Measurements from ENCODE around the gene TNNC1. TPM values are rescaled to one million over a fixed set of nuclear protein-coding genes. Genes with fewer than 3 reads are reported as not detected.

TNNC1 gene
- total RNA-seq, 1 experiment from 2014 or later, result 26.5 TPM

DNA sequence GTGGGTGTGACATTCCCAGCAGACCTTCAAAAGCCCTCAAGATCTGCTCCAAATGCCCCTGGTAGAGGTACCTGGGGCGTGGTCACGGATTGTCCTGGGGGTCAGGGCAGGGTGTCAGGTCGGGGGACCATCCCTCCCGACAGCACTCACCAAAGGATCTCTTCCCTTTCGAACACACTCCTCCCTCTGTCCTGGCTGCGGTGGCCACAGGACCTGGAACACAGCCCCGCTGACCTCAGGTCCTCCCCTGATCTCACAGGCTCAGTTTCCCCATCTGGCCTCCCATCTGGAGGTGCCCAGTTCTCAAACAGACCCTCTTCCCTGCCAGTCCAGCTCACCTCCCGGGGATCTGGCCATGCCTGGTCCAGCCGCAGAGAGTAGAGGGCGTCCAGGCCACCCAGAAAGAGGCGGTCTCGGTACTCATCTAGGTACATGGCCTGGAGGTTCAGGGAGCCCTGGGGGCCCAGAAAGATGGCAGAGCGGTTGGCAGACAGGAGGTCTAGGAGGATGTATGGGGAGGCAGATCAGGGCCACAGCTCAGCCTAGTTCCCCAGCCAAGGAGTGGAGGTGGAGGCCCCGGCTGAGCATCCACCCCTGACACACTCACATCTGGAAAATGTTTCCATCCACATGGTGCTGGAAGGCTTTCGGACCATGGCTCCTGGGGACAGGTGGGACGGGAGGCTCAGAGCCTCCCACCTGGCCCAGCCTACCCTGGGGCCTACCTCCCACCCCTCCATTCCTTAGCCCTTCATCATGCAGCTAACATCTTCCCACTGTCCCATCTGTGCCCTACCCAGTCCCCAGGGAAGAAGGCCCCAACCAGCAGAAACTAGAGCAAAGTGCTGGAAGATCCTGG lies 11.2 kb downstream of the TNNC1 start:
- H3K36me3 Mint-ChIP-seq (ENCODE audit: insufficient read depth, unreplicated experiment), result no peaks in the 10 kb centered on the region
- no peak overlapping the region for H3K4me3 Mint-ChIP-seq (ENCODE audit: low read depth, unreplicated experiment)
- no TSS peak for BruUV-seq (replicated peaks)
- H3K9me3 Mint-ChIP-seq (ENCODE audit: low read depth, unreplicated experiment), result no peaks in the 10 kb centered on the region
- CTCF ChIA-PET, result interaction anchor here (0.6 kb wide), 1 partner anchor 401 kb away, joined by 5 read pairs; no protein-coding TSS in a partner anchor
- no peak for DNase-seq
- no peaks in the 10 kb centered on the region for H3K4me1 Mint-ChIP-seq (ENCODE audit: low read depth, unreplicated experiment)
- no peak for TF ChIP-seq CTCF (IDR thresholded peaks at IDR 0.05; ENCODE audit: unreplicated experiment)
- intact Hi-C loops (cut with micrococcal nuclease; ENCODE audit: unreplicated experiment), result no loop called here
- H3K27me3 Mint-ChIP-seq (ENCODE audit: unreplicated experiment), result no peaks in the 10 kb centered on the region
- H3K27ac Mint-ChIP-seq (ENCODE audit: unreplicated experiment), result no peak overlapping the region

GRCh38 chr3:52441772-52442332 lies 12.0 kb downstream of the TNNC1 start:
- Mint-ChIP-seq H3K27me3 (ENCODE audit: unreplicated experiment) (no peaks in the 10 kb centered on the region), H3K36me3 (ENCODE audit: insufficient read depth, unreplicated experiment) (no peaks in the 10 kb centered on the region), H3K4me3 (ENCODE audit: low read depth, unreplicated experiment) (no peak overlapping the region), H3K4me1 (ENCODE audit: low read depth, unreplicated experiment) (no peaks in the 10 kb centered on the region), H3K27ac (ENCODE audit: unreplicated experiment) (no peak overlapping the region), H3K9me3 (ENCODE audit: low read depth, unreplicated experiment) (no peaks in the 10 kb centered on the region)
- intact Hi-C loops (cut with micrococcal nuclease; ENCODE audit: unreplicated experiment), result no loop called here
- CTCF ChIA-PET, result interaction anchor here (0.6 kb wide), 1 partner anchor 402 kb away, joined by 5 read pairs; no protein-coding TSS in a partner anchor
- DNase-seq, result no peak
- BruUV-seq (replicated peaks), result no TSS peak
- TF ChIP-seq CTCF (IDR thresholded peaks at IDR 0.05; ENCODE audit: unreplicated experiment), result no peak

GRCh38 chr3:52441091-52441771 lies 12.6 kb downstream of the TNNC1 start:
- CTCF ChIA-PET, result no interaction called here
- Mint-ChIP-seq H3K4me1 (ENCODE audit: low read depth, unreplicated experiment) (no peaks in the 10 kb centered on the region), H3K27ac (ENCODE audit: unreplicated experiment) (no peak overlapping the region), H3K9me3 (ENCODE audit: low read depth, unreplicated experiment) (no peaks in the 10 kb centered on the region), H3K36me3 (ENCODE audit: insufficient read depth, unreplicated experiment) (no peaks in the 10 kb centered on the region), H3K27me3 (ENCODE audit: unreplicated experiment) (no peaks in the 10 kb centered on the region), H3K4me3 (ENCODE audit: low read depth, unreplicated experiment) (no peak overlapping the region)
- no TSS peak for BruUV-seq (replicated peaks)
- DNase-seq, result no peak
- intact Hi-C loops (cut with micrococcal nuclease; ENCODE audit: unreplicated experiment), result no loop called here
- no peak for TF ChIP-seq CTCF (IDR thresholded peaks at IDR 0.05; ENCODE audit: unreplicated experiment)

DNA sequence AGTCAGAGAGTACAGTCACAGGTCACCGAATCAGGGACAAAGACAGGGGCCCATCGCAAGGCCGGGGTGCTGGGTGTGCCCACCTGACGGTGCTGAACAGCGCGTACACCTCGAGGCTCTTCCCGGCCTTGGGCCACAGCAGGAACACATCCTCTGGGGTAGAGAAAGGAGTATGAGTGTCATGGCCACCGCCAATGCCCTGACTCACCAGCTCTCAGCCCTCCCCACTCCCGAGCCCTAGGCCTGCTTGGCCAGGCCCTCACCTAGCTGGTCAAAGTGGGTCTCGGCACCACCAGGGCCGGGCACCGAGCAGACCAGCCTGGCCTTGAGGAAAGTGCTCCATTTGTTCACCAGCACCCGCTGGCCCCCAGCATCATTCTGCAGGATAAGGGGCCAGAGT lies 13.2 kb downstream of the TNNC1 start:
- no TSS peak for BruUV-seq (replicated peaks)
- CTCF ChIA-PET, result no interaction called here
- Mint-ChIP-seq H3K4me3 (ENCODE audit: low read depth, unreplicated experiment) (no peak overlapping the region), H3K27ac (ENCODE audit: unreplicated experiment) (no peak overlapping the region), H3K4me1 (ENCODE audit: low read depth, unreplicated experiment) (no peaks in the 10 kb centered on the region), H3K36me3 (ENCODE audit: insufficient read depth, unreplicated experiment) (no peaks in the 10 kb centered on the region), H3K9me3 (ENCODE audit: low read depth, unreplicated experiment) (no peaks in the 10 kb centered on the region), H3K27me3 (ENCODE audit: unreplicated experiment) (peaks cover 5% of the 10 kb centered on the region)
- DNase-seq, result no peak
- intact Hi-C loops (cut with micrococcal nuclease; ENCODE audit: unreplicated experiment), result no loop called here
- TF ChIP-seq CTCF (IDR thresholded peaks at IDR 0.05; ENCODE audit: unreplicated experiment), result no peak
